HFF-Myc (cell line): Measurements from ENCODE around the gene NENF.

Experiments used
- DNase-seq: peaks from one replicate; pipeline ENCODE4 v3.0.0-alpha.2; 2011; ENCODE audit warnings: low read depth; ENCODE audit errors: extremely low read depth
- H3K4me3 ChIP-seq: replicated peaks from 2 replicates; pipeline ENCODE4 v1.5.1; 2011; ENCODE audit warnings: low read depth, mild to moderate bottlenecking, control low read depth, low read length
- CTCF ChIP-seq: IDR thresholded peaks from 2 replicates; pipeline ENCODE4 v1.5.1; 2012; ENCODE audit warnings: mild to moderate bottlenecking, low read depth, low read length, control low read depth; ENCODE audit errors: missing control alignments

Gene NENF

DNA sequence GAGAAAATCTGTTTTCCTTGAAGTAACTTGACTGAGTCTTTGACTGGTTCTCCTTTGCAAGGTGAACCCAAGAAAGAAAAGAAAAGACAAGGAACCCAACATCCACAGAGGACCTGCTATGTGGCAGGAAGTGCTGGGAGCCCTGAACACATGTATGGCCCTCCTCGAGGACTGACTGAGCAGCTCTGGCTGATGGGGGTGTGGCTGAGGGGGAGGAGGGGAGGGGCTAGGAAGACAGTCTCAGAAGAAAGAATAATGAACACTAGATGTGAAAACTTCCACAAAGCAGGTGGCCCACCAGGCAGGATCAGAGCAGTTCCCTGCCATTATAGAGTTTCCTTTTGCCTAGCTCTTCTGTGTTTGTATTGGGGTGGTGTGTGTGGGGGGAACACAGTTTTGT lies 26.1 kb downstream of the NENF start:
- DNase-seq = no peak
- TF ChIP-seq CTCF = no peak
- no peak overlapping the region for H3K4me3 ChIP-seq

GRCh38 chr1:212459656-212460055 lies 26.9 kb downstream of the NENF start:
- H3K4me3 ChIP-seq = no peak overlapping the region
- no peak for TF ChIP-seq CTCF
- no peak for DNase-seq

GRCh38 chr1:212460376-212460775 lies 27.7 kb downstream of the NENF start:
- no peak overlapping the region for H3K4me3 ChIP-seq
- TF ChIP-seq CTCF = no peak
- no peak for DNase-seq

- no peak overlapping the region for H3K4me3 ChIP-seq
- no peak for TF ChIP-seq CTCF
- no peak for DNase-seq
These were observed 29.4 kb downstream of the NENF start for GRCh38 chr1:212461916-212462660.

DNA sequence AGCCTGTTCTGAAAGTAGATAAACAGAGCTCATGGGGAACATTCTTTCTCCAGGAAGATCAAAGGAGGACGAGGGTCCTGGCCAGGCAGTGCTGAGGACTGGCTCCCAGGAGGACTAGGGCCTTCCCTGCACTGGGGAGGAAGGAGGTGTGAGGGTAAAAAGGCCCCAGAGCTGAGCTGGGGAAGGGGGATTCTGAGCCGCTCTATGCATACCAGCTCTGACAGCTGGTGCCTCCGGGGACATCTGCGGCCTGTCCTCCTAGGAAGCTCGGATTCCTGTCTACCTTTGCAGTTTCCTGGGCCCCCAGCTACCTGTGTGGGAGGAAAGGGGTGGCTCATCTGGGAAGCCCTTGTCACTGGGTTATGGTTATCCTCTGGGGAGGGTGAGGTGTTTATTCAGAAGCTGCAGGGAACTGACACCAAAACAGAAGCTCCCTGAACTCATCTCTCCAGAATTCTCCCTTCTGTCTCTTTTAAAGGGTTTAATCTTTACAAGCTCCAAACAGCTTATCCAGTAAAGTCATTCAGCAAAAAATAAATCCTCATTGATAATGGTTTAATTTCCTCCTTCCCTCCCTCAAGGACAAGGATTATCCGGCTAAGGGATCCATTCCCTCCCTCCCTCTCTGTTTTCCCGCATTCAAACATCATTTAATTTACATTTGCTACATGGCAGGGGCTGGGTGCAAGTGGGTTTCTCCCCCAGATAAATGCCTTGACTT lies 31.0 kb downstream of the NENF start:
- DNase-seq = no peak
- H3K4me3 ChIP-seq = no peak overlapping the region
- TF ChIP-seq CTCF = no peak

DNA sequence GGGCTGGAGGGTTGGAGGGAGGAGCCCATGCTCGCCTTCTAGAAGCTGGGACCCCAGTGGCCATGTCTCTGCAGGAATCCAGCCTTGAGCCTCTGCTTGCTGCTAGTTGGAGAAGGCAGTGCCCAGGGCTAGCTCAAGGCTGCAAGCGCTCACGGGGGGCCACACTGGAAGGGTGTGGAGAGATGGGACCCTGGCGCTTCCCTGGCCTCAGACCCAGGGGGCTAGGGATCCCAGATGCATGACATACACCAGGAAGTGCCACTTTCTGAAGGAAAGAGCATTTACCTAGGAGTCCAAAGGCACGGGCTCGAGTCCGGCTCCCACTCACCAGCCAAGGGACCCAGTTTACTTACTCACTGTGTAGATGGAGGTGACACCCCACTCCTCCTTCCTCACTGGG lies 32.6 kb downstream of the NENF start:
- no peak overlapping the region for H3K4me3 ChIP-seq

More for the DNA sequence above, 32.6 kb downstream of the NENF start:
- no peak for TF ChIP-seq CTCF
- no peak for DNase-seq
